HL-60 (cell line): ENCODE results near the gene EPHB3.

Experiments used
- DNase-seq, 2 experiments: peaks; one replicate each; pipeline ENCODE4 v3.0.0-alpha.2; 2010 to 2020; ENCODE audit warnings: low read depth in 1 of 2, low spot score in 1 of 2
- H3K27ac ChIP-seq: fragments of 250-450 bp; sonication (Bioruptor Pico); replicated peaks from 2 replicates; pipeline ENCODE4 v1.5.1; 2020; ENCODE audit warnings: mild to moderate bottlenecking, moderate library complexity
- H3K27me3 ChIP-seq: fragments of 250-450 bp; sonication (Bioruptor Pico); 2 replicates; pipeline ENCODE4 v1.5.1; 2021; ENCODE audit warnings: mild to moderate bottlenecking, moderate library complexity; ENCODE audit not compliant: insufficient read depth, poor library complexity, severe bottlenecking
- H3K4me3 ChIP-seq: replicated peaks from 2 replicates; pipeline ENCODE4 v1.5.1; 2011; ENCODE audit warnings: mild to moderate bottlenecking, control low read depth, low read length; ENCODE audit not compliant: insufficient read depth
- CTCF ChIP-seq: IDR thresholded peaks from one replicate; pipeline ENCODE4 v1.5.1; 2011; ENCODE audit warnings: low read length, control low read depth, inconsistent platforms; ENCODE audit not compliant: insufficient read depth
- GABPA ChIP-seq: IDR thresholded peaks from 2 replicates; pipeline ENCODE4 v1.6.1; 2012; ENCODE audit warnings: low read depth
- POLR2AphosphoS5 ChIP-seq: IDR thresholded peaks from 2 replicates; pipeline ENCODE4 v1.6.1; 2012; ENCODE audit warnings: low read depth
- REST ChIP-seq: IDR thresholded peaks from 2 replicates; pipeline ENCODE4 v1.6.1; 2012; ENCODE audit warnings: low read depth; ENCODE audit not compliant: insufficient replicate concordance
- SPI1 ChIP-seq: IDR thresholded peaks from 2 replicates; pipeline ENCODE4 v1.6.1; 2012; ENCODE audit warnings: low read depth, mild to moderate bottlenecking, borderline replicate concordance

The EPHB3 gene

GRCh38 chr3:184571750-184572377, 10.3 kb downstream of the EPHB3 start:
- no peak overlapping the region for H3K27ac ChIP-seq
- H3K4me3 ChIP-seq, result no peak overlapping the region
- H3K27me3 ChIP-seq, result peaks cover 23% of the 10 kb centered on the region
- TF ChIP-seq GABPA (no peak), REST (no peak), CTCF (no peak), POLR2AphosphoS5 (no peak), SPI1 (no peak)
- no peak for DNase-seq

GRCh38 chr3:184572633-184573270, 11.2 kb downstream of the EPHB3 start:
- no peak for DNase-seq
- Histone ChIP-seq H3K27me3 (peaks cover 23% of the 10 kb centered on the region), H3K27ac (no peak overlapping the region), H3K4me3 (no peak overlapping the region)
- TF ChIP-seq REST, result no peak
- no peak for TF ChIP-seq CTCF
- TF ChIP-seq SPI1, result no peak
- no peak for TF ChIP-seq POLR2AphosphoS5
- no peak for TF ChIP-seq GABPA

- H3K4me3 ChIP-seq, result no peak overlapping the region
- DNase-seq, result no peak
- TF ChIP-seq SPI1 (no peak), CTCF (no peak), REST (no peak), POLR2AphosphoS5 (no peak), GABPA (no peak)
- no peak overlapping the region for H3K27ac ChIP-seq
- H3K27me3 ChIP-seq, result peaks cover 9% of the 10 kb centered on the region
Measured at GRCh38 chr3:184574515-184575417, 13.2 kb downstream of the EPHB3 start.
